Trophoblast cell (in vitro differentiated cells and primary cell): ENCODE results near the gene MYO7A.

Experiments used
- DNase-seq, 2 donors: peaks; one replicate each; pipeline ENCODE4 v3.0.0-alpha.2; 2016
- H2AFZ ChIP-seq: 2 replicates; pipeline ENCODE4 v1.6.1; 2013; ENCODE audit warnings: low read length, moderate library complexity, mild to moderate bottlenecking; ENCODE audit not compliant: insufficient read depth, poor library complexity
- H2AK5ac ChIP-seq: 2 replicates; pipeline ENCODE4 v1.6.1; 2013; ENCODE audit warnings: mild to moderate bottlenecking, low read length
- H2BK120ac ChIP-seq: 2 replicates; pipeline ENCODE4 v1.6.1; 2013; ENCODE audit warnings: low read length, mild to moderate bottlenecking, moderate library complexity; ENCODE audit not compliant: insufficient read depth, poor library complexity
- H2BK12ac ChIP-seq: 2 replicates; pipeline ENCODE4 v1.6.1; 2013; ENCODE audit warnings: mild to moderate bottlenecking, low read length, moderate library complexity
- H2BK5ac ChIP-seq: 2 replicates; pipeline ENCODE4 v1.6.1; 2013; ENCODE audit warnings: low read length, low read depth, moderate library complexity, mild to moderate bottlenecking; ENCODE audit not compliant: poor library complexity
- H3K14ac ChIP-seq: 2 replicates; pipeline ENCODE4 v1.6.1; 2013; ENCODE audit warnings: mild to moderate bottlenecking, low read length
- H3K18ac ChIP-seq: 2 replicates; pipeline ENCODE4 v1.6.1; 2013; ENCODE audit warnings: mild to moderate bottlenecking, low read length
- H3K23ac ChIP-seq: 2 replicates; pipeline ENCODE4 v1.6.1; 2013; ENCODE audit warnings: low read length
- H3K27ac ChIP-seq: 2 replicates; pipeline ENCODE4 v1.5.1; 2013; ENCODE audit warnings: low read depth, mild to moderate bottlenecking, inconsistent platforms, low read length, moderate library complexity
- H3K27me3 ChIP-seq: 2 replicates; pipeline ENCODE4 v1.6.1; 2013; ENCODE audit warnings: inconsistent platforms, mild to moderate bottlenecking, low read length, moderate library complexity; ENCODE audit not compliant: insufficient read depth
- H3K36me3 ChIP-seq, 2 experiments: 1 replicate in 1 of 2; 2 replicates in 1 of 2; pipeline ENCODE4 v1.6.1; 2013; ENCODE audit warnings: low read length in 2 of 2, mild to moderate bottlenecking in 2 of 2, moderate library complexity in 1 of 2; ENCODE audit not compliant: insufficient read depth in 2 of 2, control insufficient read depth in 1 of 2
- H3K4ac ChIP-seq: 2 replicates; pipeline ENCODE4 v1.6.1; 2013; ENCODE audit warnings: low read depth, mild to moderate bottlenecking, low read length, moderate library complexity
- H3K4me1 ChIP-seq, 2 experiments: 1 replicate in 1 of 2; 2 replicates in 1 of 2; pipeline ENCODE4 v1.6.1; 2013; ENCODE audit warnings: low read length in 2 of 2, mild to moderate bottlenecking in 2 of 2, moderate library complexity in 1 of 2; ENCODE audit not compliant: insufficient read depth in 2 of 2, control insufficient read depth in 1 of 2
- H3K4me2 ChIP-seq: 2 replicates; pipeline ENCODE4 v1.6.1; 2013; ENCODE audit warnings: inconsistent platforms, mild to moderate bottlenecking, low read length, moderate library complexity
- H3K4me3 ChIP-seq: 2 replicates; pipeline ENCODE4 v1.5.1; 2013; ENCODE audit warnings: mild to moderate bottlenecking, low read depth, low read length, inconsistent platforms
- H3K79me1 ChIP-seq: one replicate; pipeline ENCODE4 v1.6.1; 2013; ENCODE audit warnings: low read length
- H3K79me2 ChIP-seq: 2 replicates; pipeline ENCODE4 v1.6.1; 2013; ENCODE audit warnings: low read length, mild to moderate bottlenecking; ENCODE audit not compliant: control insufficient read depth, insufficient read depth, poor library complexity
- H3K9ac ChIP-seq: 2 replicates; pipeline ENCODE4 v1.6.1; 2013; ENCODE audit warnings: mild to moderate bottlenecking, low read length
- H3K9me3 ChIP-seq: 2 replicates; pipeline ENCODE4 v1.6.1; 2013; ENCODE audit warnings: low read depth, mild to moderate bottlenecking, control low read depth, inconsistent platforms, low read length; ENCODE audit not compliant: insufficient read depth
- H4K12ac ChIP-seq: 2 replicates; pipeline ENCODE4 v1.6.1; 2013; ENCODE audit warnings: low read depth, mild to moderate bottlenecking, low read length, moderate library complexity
- H4K8ac ChIP-seq: 2 replicates; pipeline ENCODE4 v1.6.1; 2013; ENCODE audit warnings: low read depth, mild to moderate bottlenecking, low read length, moderate library complexity
- H4K91ac ChIP-seq: one replicate; pipeline ENCODE4 v1.6.1; 2013; ENCODE audit warnings: low read depth, mild to moderate bottlenecking, low read length, moderate library complexity
- WGBS: extraction: QIAGEN DNeasy Blood & Tissue Kit; methylation state at CpG from one replicate; pipeline ENCODE4 v1.1.7; 2013; ENCODE audit warnings: missing lambda C conversion rate; ENCODE audit not compliant: insufficient read length, insufficient coverage; ENCODE audit errors: extremely low coverage; 5-methylcytosine and 5-hydroxymethylcytosine counted together

MYO7A gene

GRCh38 chr11:77112641-77113381 is 15.2 kb upstream of the MYO7A start:
- peaks cover 2% of the 10 kb centered on the region for H3K9me3 ChIP-seq
- no peaks in the 10 kb centered on the region for H3K79me1 ChIP-seq
- no peak overlapping the region for H4K91ac ChIP-seq
- no peaks in the 10 kb centered on the region for H3K4me1 ChIP-seq
- H3K23ac ChIP-seq = no peak overlapping the region
- H3K14ac ChIP-seq = no peak overlapping the region
- H4K12ac ChIP-seq = no peak overlapping the region
- no peak overlapping the region for H2BK5ac ChIP-seq
- H2AK5ac ChIP-seq = no peak overlapping the region
- no CpG with 5 or more reads among the region's 20 CpGs for WGBS
- H2AFZ ChIP-seq = no peak overlapping the region
- no peak overlapping the region for H3K4me3 ChIP-seq
- H3K4ac ChIP-seq = no peak overlapping the region
- no peak overlapping the region for H3K18ac ChIP-seq
- H3K9ac ChIP-seq = no peak overlapping the region
- H3K27ac ChIP-seq = no peak overlapping the region
- no peaks in the 10 kb centered on the region for H3K27me3 ChIP-seq
- H3K4me2 ChIP-seq = no peak overlapping the region
- no peaks in the 10 kb centered on the region for H3K36me3 ChIP-seq
- H2BK12ac ChIP-seq = no peak overlapping the region
- no peak for DNase-seq
- no peaks in the 10 kb centered on the region for H3K79me2 ChIP-seq
- H4K8ac ChIP-seq = no peak overlapping the region
- H2BK120ac ChIP-seq = no peak overlapping the region

- Histone ChIP-seq H2BK12ac (no peak overlapping the region), H3K23ac (no peak overlapping the region), H3K27me3 (no peaks in the 10 kb centered on the region), H4K8ac (no peak overlapping the region), H2BK120ac (no peak overlapping the region), H3K4me3 (no peak overlapping the region), H2AK5ac (no peak overlapping the region), H3K79me1 (no peaks in the 10 kb centered on the region), H2AFZ (no peak overlapping the region), H3K9me3 (peaks cover 2% of the 10 kb centered on the region), H4K91ac (no peak overlapping the region), H3K9ac (no peak overlapping the region), H3K14ac (no peak overlapping the region), H3K36me3 (no peaks in the 10 kb centered on the region), H3K4ac (no peak overlapping the region), H2BK5ac (no peak overlapping the region), H4K12ac (no peak overlapping the region), H3K18ac (no peak overlapping the region), H3K27ac (no peak overlapping the region), H3K79me2 (no peaks in the 10 kb centered on the region), H3K4me2 (no peak overlapping the region), H3K4me1 (no peaks in the 10 kb centered on the region)
- WGBS = no CpG with 5 or more reads among the region's 8 CpGs
- peak in 1 of 2 donors; percentile 59 for DNase-seq
Observed at GRCh38 chr11:77113382-77114088, 14.5 kb upstream of the MYO7A start.

GRCh38 chr11:77114089-77114463 is 14.0 kb upstream of the MYO7A start:
- Histone ChIP-seq H3K14ac (no peak overlapping the region), H3K36me3 (no peaks in the 10 kb centered on the region), H4K12ac (no peak overlapping the region), H2BK12ac (no peak overlapping the region), H3K4me2 (no peak overlapping the region), H3K9ac (no peak overlapping the region), H2BK120ac (no peak overlapping the region), H3K4ac (no peak overlapping the region), H2AFZ (no peak overlapping the region), H4K91ac (no peak overlapping the region), H3K23ac (no peak overlapping the region), H3K79me2 (no peaks in the 10 kb centered on the region), H2BK5ac (no peak overlapping the region), H3K27me3 (no peaks in the 10 kb centered on the region), H3K4me1 (no peaks in the 10 kb centered on the region), H3K4me3 (peak overlapping the region; percentile 37), H3K18ac (no peak overlapping the region), H3K79me1 (no peaks in the 10 kb centered on the region), H4K8ac (no peak overlapping the region), H3K27ac (no peak overlapping the region), H3K9me3 (peaks cover 2% of the 10 kb centered on the region), H2AK5ac (no peak overlapping the region)
- no peak for DNase-seq
- no CpG with 5 or more reads among the region's 13 CpGs for WGBS

- H3K18ac ChIP-seq = no peak overlapping the region
- H3K4me1 ChIP-seq = no peaks in the 10 kb centered on the region
- H4K12ac ChIP-seq = no peak overlapping the region
- H3K27ac ChIP-seq = no peak overlapping the region
- no peak overlapping the region for H4K91ac ChIP-seq
- no peak overlapping the region for H2AK5ac ChIP-seq
- H3K79me2 ChIP-seq = no peaks in the 10 kb centered on the region
- H3K36me3 ChIP-seq = no peaks in the 10 kb centered on the region
- no peak overlapping the region for H3K4me2 ChIP-seq
- no peak overlapping the region for H2BK12ac ChIP-seq
- no peak overlapping the region for H3K14ac ChIP-seq
- H3K9ac ChIP-seq = no peak overlapping the region
- no peak for DNase-seq
- no peak overlapping the region for H4K8ac ChIP-seq
- H3K27me3 ChIP-seq = no peaks in the 10 kb centered on the region
- H2AFZ ChIP-seq = no peak overlapping the region
- H3K4me3 ChIP-seq = no peak overlapping the region
- H2BK5ac ChIP-seq = no peak overlapping the region
- no peak overlapping the region for H3K4ac ChIP-seq
- no peak overlapping the region for H3K23ac ChIP-seq
- no peak overlapping the region for H2BK120ac ChIP-seq
- WGBS = no CpG with 5 or more reads among the region's 16 CpGs
- H3K9me3 ChIP-seq = peaks cover 2% of the 10 kb centered on the region
- H3K79me1 ChIP-seq = no peaks in the 10 kb centered on the region
Observed at GRCh38 chr11:77115181-77115611, 12.8 kb upstream of the MYO7A start.
